Memory B cell (primary cell): Measurements from ENCODE around the gene ARFIP1.
A peak's percentile ranks its signal among the peaks of the same experiment; 100 is the strongest.
"Not testable (repeated sequence)": the region's sequence is repeated elsewhere in the genome, so short reads cannot be mapped to it uniquely, and the experiment has no call there.

Experiments used
- ATAC-seq: fragments of 150-1000 bp; cut with Tn5 transposase; 2 replicates; pipeline ENCODE4 v1.10.0; 2021; ENCODE audit warnings: low read depth, mild to moderate bottlenecking, moderate library complexity
- DNase-seq, 2 donors: peaks; one replicate each; pipeline ENCODE4 v3.0.0; 2022; ENCODE audit warnings: low spot score in 2 of 2
- H3K27ac Mint-ChIP-seq: one replicate; pipeline ENCODE4 v1.8.0; 2022; ENCODE audit warnings: mild to moderate bottlenecking, moderate library complexity, mixed read lengths
- H3K27me3 Mint-ChIP-seq: one replicate; pipeline ENCODE4 v1.8.0; 2022; ENCODE audit warnings: mixed read lengths
- H3K36me3 Mint-ChIP-seq: one replicate; pipeline ENCODE4 v1.8.0; 2022; ENCODE audit warnings: mild to moderate bottlenecking, mixed read lengths
- H3K4me1 Mint-ChIP-seq: one replicate; pipeline ENCODE4 v1.8.0; 2022; ENCODE audit warnings: mixed read lengths
- H3K4me3 Mint-ChIP-seq: one replicate; pipeline ENCODE4 v1.8.0; 2022; ENCODE audit warnings: mild to moderate bottlenecking, moderate library complexity, mixed read lengths
- H3K9me3 Mint-ChIP-seq: one replicate; pipeline ENCODE4 v1.8.0; 2022; ENCODE audit warnings: mixed read lengths

Gene ARFIP1

DNA sequence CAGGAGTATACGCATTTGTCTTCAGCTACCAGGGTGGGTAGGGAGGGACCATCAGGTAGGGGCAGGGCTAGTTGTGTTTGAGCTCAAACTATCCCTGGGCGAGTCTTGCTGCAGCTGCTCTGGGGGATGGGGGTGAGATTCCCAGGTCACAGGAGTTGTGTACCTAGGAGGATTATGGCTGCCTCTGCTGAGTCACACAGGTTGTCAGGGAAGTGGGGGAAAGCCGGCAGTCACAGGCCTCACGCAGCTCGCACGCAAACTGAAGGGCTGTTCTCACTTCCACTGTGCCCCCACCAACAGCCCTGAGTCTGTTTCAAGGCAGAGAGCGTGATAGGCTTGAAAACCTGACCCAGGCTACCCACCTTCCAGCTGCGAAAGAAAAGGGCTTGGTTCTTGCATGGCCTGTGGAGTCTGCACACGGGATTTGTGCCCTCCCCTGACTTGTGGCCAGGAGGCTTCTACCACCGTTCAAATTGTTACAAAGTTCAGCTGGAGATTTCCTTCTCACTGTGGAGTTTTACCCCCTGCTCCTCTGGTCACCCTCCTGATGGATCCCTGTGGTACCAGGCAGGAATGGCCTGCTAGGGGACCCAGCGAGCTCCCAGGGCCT, 63.8 kb downstream of the ARFIP1 start:
- Mint-ChIP-seq H3K9me3 (peaks cover 9% of the 10 kb centered on the region), H3K27ac (no peak overlapping the region), H3K4me3 (no peak overlapping the region), H3K36me3 (peaks cover 19% of the 10 kb centered on the region), H3K4me1 (peaks cover 12% of the 10 kb centered on the region), H3K27me3 (no peaks in the 10 kb centered on the region)
- no peak for DNase-seq
- no peak for ATAC-seq

DNA sequence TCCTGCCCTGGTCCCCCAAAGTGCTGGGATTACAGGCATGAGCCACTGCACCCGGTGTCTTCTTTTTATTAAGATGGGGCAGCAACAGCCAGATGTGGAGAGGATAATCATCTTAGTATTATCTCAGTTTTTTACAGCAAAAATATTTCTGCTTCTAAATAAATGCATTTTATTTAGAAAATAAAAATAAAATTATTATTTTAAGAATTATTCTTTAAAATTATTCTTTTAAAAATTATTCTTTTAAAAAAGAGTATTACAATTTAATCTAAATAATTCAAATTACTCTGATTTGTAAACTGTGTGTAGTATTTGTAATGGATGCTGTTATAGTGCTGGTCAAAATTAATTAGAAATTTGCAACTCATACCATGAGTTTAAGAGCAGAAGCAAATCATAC, 67.6 kb downstream of the ARFIP1 start:
- peaks cover 20% of the 10 kb centered on the region for H3K4me1 Mint-ChIP-seq
- H3K27ac Mint-ChIP-seq = no peak overlapping the region
- H3K4me3 Mint-ChIP-seq = peak overlapping the region; percentile 29
- no peak for DNase-seq
- peaks cover 4% of the 10 kb centered on the region for H3K9me3 Mint-ChIP-seq
- no peak for ATAC-seq
- peaks cover 11% of the 10 kb centered on the region for H3K36me3 Mint-ChIP-seq
- H3K27me3 Mint-ChIP-seq = no peaks in the 10 kb centered on the region

DNA sequence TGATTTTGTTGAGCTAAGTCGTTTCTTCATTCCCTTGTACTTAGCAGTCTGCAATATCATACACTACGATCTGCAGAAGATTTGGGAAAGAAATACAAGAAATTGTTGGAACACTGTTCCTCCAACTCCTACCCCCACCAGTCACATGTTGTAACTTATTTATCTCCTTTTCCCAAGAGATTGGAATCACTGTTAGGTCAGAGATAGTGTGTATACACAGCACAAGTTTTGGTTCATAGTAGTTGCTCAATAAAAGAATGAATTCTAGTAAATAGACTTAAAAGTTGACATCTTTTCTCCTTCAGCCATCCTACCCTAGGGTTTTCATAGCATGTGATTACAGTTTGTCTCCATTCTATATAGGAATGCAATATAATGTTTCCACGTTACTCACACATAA, 68.8 kb downstream of the ARFIP1 start:
- Mint-ChIP-seq H3K27ac (peak overlapping the region; percentile 22), H3K36me3 (peaks cover 12% of the 10 kb centered on the region)

DNA sequence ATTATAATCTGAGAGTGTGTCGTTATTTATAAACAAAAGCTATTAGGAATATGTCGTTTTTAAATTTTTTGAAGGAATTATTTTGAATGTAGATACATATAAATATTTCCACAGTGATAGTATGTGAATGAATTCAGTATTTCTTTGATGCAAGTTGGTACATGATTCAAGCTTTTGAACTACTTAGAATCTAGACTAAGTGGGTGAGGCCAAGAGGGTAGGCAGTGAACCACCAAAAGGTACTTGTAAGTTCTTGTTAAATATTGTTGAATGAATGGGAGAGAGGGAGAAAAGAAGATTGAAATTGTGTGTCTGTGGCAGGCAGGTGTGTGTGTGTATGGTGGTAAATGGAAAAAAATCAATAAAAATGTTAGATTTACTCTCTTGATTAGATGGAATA, 69.6 kb downstream of the ARFIP1 start:
- no peaks in the 10 kb centered on the region for H3K27me3 Mint-ChIP-seq
- no peak for ATAC-seq
- H3K4me1 Mint-ChIP-seq = peaks cover 20% of the 10 kb centered on the region
- H3K9me3 Mint-ChIP-seq = peaks cover 8% of the 10 kb centered on the region
- no peak for DNase-seq
- H3K36me3 Mint-ChIP-seq = peaks cover 14% of the 10 kb centered on the region
- no peak overlapping the region for H3K4me3 Mint-ChIP-seq
- peak overlapping the region; percentile 93 for H3K27ac Mint-ChIP-seq

More for the DNA sequence above, 68.8 kb downstream of the ARFIP1 start:
- ATAC-seq (no peak), DNase-seq (no peak)
- Mint-ChIP-seq H3K4me3 (no peak overlapping the region), H3K27me3 (no peaks in the 10 kb centered on the region), H3K9me3 (peaks cover 5% of the 10 kb centered on the region), H3K4me1 (peaks cover 20% of the 10 kb centered on the region)

DNA sequence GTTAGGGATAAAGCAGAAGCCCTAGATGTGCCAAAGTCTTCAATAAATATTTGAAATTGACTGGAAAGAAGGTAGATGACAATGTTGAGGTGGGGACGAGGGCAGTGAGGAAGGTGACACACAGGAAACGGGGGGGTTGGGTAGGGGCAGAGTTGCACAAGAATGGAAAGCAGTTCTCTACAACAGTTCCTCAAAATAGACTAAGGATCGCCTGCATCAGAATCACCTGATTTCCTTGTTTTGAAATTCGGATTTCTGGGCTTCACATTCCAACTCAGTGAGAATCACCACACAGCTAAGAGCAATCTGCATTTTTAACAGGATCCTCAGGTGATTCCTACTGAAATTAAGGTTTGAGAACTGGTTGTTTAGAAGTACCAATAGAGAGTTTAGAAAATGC, 70.6 kb downstream of the ARFIP1 start:
- Mint-ChIP-seq H3K36me3 (peaks cover 17% of the 10 kb centered on the region), H3K27ac (peak overlapping the region; percentile 93), H3K4me1 (peaks cover 20% of the 10 kb centered on the region), H3K27me3 (no peaks in the 10 kb centered on the region), H3K4me3 (peak overlapping the region; percentile 68), H3K9me3 (peaks cover 11% of the 10 kb centered on the region)
- ATAC-seq = peak; percentile 99
- peak in 1 of 2 donors; percentile 27 for DNase-seq

DNA sequence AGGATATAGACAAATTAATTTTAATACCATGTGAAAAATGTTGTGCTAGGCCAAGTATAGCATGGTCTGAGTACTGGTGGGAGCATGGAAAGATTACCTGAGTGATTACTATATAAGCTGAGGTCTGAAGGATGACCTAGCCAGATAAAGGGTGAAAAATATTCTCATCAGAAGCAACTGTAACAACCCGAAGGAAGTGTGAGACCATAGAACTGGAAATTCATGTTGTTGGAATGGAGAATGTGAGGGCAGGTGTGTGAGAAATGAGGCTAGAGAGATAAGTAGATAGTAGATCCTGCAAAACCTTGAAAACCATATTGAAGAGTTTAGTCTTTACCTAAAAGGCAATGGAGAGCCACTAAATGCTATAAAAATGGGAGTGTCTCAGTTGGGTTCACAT, 71.5 kb downstream of the ARFIP1 start:
- Mint-ChIP-seq H3K9me3 (peaks cover 12% of the 10 kb centered on the region), H3K4me3 (no peak overlapping the region), H3K4me1 (peaks cover 22% of the 10 kb centered on the region), H3K27me3 (no peaks in the 10 kb centered on the region), H3K27ac (peak overlapping the region; percentile 93), H3K36me3 (peaks cover 19% of the 10 kb centered on the region)
- DNase-seq (no peak), ATAC-seq (no peak)

DNA sequence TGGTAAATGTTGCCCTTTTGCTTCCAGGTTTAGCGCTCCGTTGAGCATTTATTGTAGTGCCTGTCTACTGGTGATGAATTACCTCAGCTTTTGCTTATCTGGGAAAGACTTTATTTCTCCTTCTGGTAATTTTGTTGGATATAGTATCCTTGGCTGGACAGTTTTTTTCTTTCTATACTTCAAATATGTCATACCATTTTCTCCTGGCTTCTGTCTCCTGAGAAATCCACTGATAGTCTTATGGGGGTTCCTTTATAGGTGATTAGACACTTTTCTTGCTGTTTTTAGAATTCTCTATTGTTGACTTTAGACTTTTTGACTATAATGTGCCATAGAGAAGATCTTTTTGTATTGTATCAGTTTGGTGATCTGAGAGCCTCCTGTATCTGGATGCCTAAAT, 73.5 kb downstream of the ARFIP1 start:
- H3K9me3 Mint-ChIP-seq = peaks cover 12% of the 10 kb centered on the region
- H3K27me3 Mint-ChIP-seq = no peaks in the 10 kb centered on the region
- DNase-seq (no peak), ATAC-seq (no peak)
- no peak overlapping the region for H3K4me3 Mint-ChIP-seq
- no peak overlapping the region for H3K27ac Mint-ChIP-seq
- H3K4me1 Mint-ChIP-seq = peaks cover 22% of the 10 kb centered on the region
- peaks cover 19% of the 10 kb centered on the region for H3K36me3 Mint-ChIP-seq

DNA sequence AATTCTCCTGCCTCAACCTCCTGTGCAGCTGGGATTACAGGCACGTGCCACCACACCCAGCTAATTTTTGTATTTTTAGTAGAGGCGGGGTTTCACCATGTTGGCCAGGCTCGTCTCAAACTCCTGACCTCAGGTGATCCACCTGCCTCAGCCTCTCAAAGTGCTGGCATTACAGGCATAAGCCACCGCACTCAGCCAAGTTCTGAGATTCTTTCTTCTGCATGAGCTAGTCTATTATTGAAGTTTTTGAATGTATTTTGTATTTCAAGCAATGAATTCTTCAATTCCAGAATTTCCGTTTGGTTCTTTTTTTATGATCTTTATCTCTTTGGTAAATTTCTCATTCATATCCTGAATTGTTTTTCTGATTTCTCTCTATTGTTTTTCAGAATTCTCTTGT, 74.3 kb downstream of the ARFIP1 start:
- H3K27ac Mint-ChIP-seq, H3K27me3 Mint-ChIP-seq, DNase-seq, H3K4me3 Mint-ChIP-seq, ATAC-seq: not testable (repeated sequence)
- peaks cover 19% of the 10 kb centered on the region for H3K36me3 Mint-ChIP-seq
- H3K9me3 Mint-ChIP-seq = peaks cover 12% of the 10 kb centered on the region
- H3K4me1 Mint-ChIP-seq = peaks cover 22% of the 10 kb centered on the region

DNA sequence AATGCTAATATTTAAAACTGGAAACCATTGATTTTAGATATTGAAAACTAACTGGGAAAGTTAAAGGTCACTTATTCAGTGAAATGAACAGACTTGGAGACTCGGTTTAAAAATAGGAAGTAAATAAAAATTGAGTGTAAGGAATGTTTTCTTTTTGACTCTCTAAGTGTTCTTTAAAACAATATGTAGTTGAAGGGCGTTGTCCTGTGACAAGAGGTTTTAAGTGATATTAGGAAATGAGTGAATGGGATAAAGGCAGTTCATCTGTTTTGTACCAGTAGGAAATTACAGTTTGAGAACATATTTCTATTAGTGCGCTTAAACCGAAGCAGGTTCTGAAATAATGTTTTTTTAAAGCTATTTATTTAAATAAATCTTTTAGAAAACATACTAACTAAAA, 77.2 kb downstream of the ARFIP1 start:
- no peak for DNase-seq
- no peaks in the 10 kb centered on the region for H3K27me3 Mint-ChIP-seq
- H3K9me3 Mint-ChIP-seq = peaks cover 12% of the 10 kb centered on the region
- H3K36me3 Mint-ChIP-seq = peaks cover 18% of the 10 kb centered on the region
- H3K4me3 Mint-ChIP-seq = no peak overlapping the region
- H3K27ac Mint-ChIP-seq = no peak overlapping the region
- ATAC-seq = no peak
- peaks cover 2% of the 10 kb centered on the region for H3K4me1 Mint-ChIP-seq

DNA sequence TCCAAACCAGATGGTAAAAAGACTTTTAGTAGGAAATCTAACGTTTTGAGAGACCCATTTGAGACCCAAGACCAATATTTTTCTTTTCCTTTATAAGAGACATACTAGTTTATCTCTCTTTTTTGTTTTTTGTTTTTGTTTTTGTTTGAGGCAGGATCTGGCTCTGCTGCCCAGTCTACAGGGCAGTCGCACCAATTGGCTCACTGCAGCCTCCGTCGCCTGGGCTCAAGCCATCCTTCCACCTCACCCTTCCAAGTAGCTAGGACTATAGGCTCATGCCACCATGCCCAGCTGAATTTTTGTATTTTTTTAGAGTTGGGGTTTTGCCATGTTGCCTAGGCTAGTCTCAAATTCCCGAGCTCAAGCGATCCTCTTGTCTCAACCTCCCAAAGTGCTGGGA, 79.2 kb downstream of the ARFIP1 start:
- Mint-ChIP-seq H3K27me3 (no peaks in the 10 kb centered on the region), H3K36me3 (peaks cover 15% of the 10 kb centered on the region), H3K4me1 (peaks cover 2% of the 10 kb centered on the region), H3K27ac (no peak overlapping the region), H3K4me3 (no peak overlapping the region), H3K9me3 (peaks cover 7% of the 10 kb centered on the region)
- no peak for DNase-seq
- no peak for ATAC-seq

DNA sequence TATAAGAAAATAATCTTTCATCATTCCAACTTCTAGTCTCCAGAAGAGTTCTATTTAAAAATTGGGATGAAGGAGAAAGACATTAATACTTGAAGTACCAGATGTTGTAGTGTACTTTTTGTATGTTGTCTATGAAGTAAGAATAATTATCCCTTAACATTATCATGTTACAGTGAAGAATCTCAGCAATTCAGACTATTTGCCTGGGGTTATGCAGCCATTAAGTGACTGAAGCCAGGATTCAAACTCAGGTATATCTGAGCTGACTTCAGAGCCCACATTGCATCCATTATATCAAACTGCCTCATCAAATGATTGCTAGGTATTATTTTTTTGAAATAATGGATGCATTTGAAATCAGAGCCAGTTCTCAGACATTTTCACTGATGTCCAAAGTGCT, 80.3 kb downstream of the ARFIP1 start:
- DNase-seq (no peak), ATAC-seq (no peak)
- Mint-ChIP-seq H3K4me3 (no peak overlapping the region), H3K4me1 (peaks cover 2% of the 10 kb centered on the region), H3K9me3 (peaks cover 2% of the 10 kb centered on the region), H3K27me3 (no peaks in the 10 kb centered on the region), H3K36me3 (peaks cover 15% of the 10 kb centered on the region), H3K27ac (no peak overlapping the region)

DNA sequence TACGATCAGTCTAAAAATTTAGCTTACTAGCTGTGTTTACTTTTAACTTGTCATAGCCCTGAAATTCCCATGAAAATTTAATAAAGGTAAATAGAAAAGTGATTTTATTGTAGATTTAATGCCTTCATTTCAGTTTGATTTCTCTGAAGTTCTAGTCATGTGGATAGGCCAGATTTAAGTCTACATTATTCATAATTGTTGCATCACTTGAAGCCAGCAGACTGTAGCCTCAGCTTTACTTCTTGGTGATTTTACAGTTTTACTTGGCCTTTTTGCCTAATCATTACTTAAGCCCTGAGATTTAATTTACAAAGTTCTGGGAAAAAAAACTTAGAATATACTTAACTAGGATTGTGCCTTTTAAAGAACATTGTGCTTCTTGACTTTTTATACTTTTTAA, 82.9 kb downstream of the ARFIP1 start:
- no peak overlapping the region for H3K27ac Mint-ChIP-seq
- no peaks in the 10 kb centered on the region for H3K4me1 Mint-ChIP-seq
- no peak overlapping the region for H3K4me3 Mint-ChIP-seq
- H3K36me3 Mint-ChIP-seq = peaks cover 16% of the 10 kb centered on the region
- H3K9me3 Mint-ChIP-seq = no peaks in the 10 kb centered on the region
- DNase-seq (no peak), ATAC-seq (no peak)
- no peaks in the 10 kb centered on the region for H3K27me3 Mint-ChIP-seq

DNA sequence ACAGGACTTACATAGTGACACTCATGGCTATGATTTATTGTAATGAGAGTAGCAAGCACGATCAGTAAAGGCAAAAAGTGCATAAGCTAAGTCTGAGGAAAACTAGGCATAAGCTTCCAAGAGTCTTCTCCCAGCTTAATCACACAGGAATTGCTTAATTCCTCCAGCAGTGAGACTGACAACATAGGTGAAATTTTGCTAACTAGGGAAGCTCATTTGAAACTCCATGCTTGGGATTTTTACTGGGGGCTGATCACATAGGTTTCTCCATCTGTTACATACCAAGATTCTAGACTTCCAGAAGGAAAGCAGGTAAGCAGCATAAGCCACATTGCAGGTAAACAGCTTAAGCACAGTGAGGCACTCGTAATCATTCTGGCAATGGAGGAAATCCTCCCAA, 84.6 kb downstream of the ARFIP1 start:
- Mint-ChIP-seq H3K4me1 (no peaks in the 10 kb centered on the region), H3K27ac (no peak overlapping the region), H3K36me3 (peaks cover 16% of the 10 kb centered on the region), H3K9me3 (no peaks in the 10 kb centered on the region), H3K4me3 (no peak overlapping the region), H3K27me3 (no peaks in the 10 kb centered on the region)
- ATAC-seq = no peak
- DNase-seq = no peak

DNA sequence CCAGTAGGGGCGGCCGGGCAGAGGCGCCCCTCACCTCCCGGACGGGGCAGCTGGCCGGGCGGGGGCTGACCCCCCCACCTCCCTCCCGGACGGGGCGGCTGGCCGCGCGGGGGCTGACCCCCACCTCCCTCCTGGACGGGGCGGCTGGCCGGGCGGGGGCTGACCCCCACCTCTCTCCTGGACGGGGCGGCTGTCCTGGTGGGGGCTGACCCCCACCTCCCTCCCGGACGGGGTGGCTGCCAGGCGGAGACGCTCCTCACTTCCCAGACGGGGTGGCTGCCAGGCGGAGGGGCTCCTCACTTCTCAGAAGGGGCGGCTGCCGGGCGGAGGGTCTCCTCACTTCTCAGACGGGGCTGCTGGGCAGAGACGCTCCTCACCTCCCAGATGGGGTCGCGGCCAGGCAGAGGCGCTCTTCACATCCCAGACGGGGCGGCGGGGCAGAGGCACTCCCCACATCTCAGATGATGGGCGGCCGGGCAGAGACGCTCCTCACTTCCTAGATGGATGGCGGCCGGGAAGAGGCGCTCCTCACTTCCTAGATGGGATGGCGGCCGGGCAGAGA, 86.8 kb downstream of the ARFIP1 start:
- peaks cover 14% of the 10 kb centered on the region for H3K36me3 Mint-ChIP-seq
- H3K4me1 Mint-ChIP-seq, H3K4me3 Mint-ChIP-seq, ATAC-seq, DNase-seq, H3K27ac Mint-ChIP-seq, H3K9me3 Mint-ChIP-seq, H3K27me3 Mint-ChIP-seq: not testable (repeated sequence)

DNA sequence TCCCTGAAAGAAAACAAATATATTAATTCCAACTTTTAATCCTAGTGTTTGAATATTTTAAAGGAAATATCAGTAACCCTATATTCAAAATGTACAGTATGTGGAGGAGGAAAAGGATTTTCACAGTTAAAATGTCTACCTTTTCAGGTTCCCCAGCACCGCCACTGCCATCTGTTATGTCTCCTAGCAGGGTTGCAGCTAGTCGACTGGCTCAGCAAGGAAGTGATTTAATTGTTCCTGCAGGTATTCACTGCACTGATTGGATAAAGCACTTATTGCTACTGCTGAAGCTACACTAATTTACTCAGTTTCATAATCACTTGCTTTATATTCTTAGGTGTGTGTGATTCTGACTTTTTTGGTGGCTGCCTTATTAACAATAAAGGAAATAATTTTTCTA, 90.9 kb downstream of the ARFIP1 start:
- no peaks in the 10 kb centered on the region for H3K4me1 Mint-ChIP-seq

More for the DNA sequence above, 90.9 kb downstream of the ARFIP1 start:
- Mint-ChIP-seq H3K4me3 (no peak overlapping the region), H3K36me3 (peaks cover 20% of the 10 kb centered on the region), H3K27me3 (no peaks in the 10 kb centered on the region), H3K27ac (no peak overlapping the region), H3K9me3 (peaks cover 1% of the 10 kb centered on the region)
- DNase-seq (no peak), ATAC-seq (no peak)
